Cardiac septum (tissue), 1 donor: ENCODE measurements around the gene GPR152. TPM values are rescaled to one million over a fixed set of nuclear protein-coding genes. Genes with fewer than 3 reads are reported as not detected.

ENCODE experiments used
- DNase-seq: peaks from one replicate; pipeline ENCODE4 v3.0.0-alpha.2; 2020; ENCODE audit warnings: low spot score
- intact Hi-C: fragments of 100-400 bp; cut with DNase I; formaldehyde crosslinking; loops from one replicate; pipeline ENCODE4 v1.14.0; 2022
- long read RNA-seq: library from polyadenylated mRNA; unstranded; transcript quantifications from one replicate; pipeline ENCODE4 v2.0.0, GENCODE V29; 2021
- total RNA-seq: library from RNA; stranded (reverse); fragmentation: NEBNext Ultra II Directional; extraction: Animal tissue kit (Norgen Biotek cat#: 25700); gene quantifications from one replicate; pipeline ENCODE4 v1.2.1, GENCODE V29; 2021
- donor health status: DM: no; HTN: no; CAD: no.

GPR152 gene
- total RNA-seq = not detected
- long read RNA-seq, partial matches to known transcripts = 0 of 1 reads
- long read RNA-seq, other reads (novel, unspliced or antisense) = 0 of 1 reads

GRCh38 chr11:67452141-67452952 is at the start of gene GPR152:
Gene GPR152 (minus strand): TSS chr11:67452729. CDS start chr11:67452724, 5 bp downstream.
- DNase-seq = no peak
- intact Hi-C loops = no loop called here

- DNase-seq = no peak
- intact Hi-C loops = no loop called here
Measured at GRCh38 chr11:67501854-67502253, 49.3 kb upstream of the GPR152 start.

GRCh38 chr11:67500831-67501715 is 48.5 kb upstream of the GPR152 start:
- intact Hi-C loops = no loop called here
- DNase-seq = no peak

- intact Hi-C loops = no loop called here
Measured at GRCh38 chr11:67500484-67500821, 47.9 kb upstream of the GPR152 start.

GRCh38 chr11:67499808-67500483 is 47.4 kb upstream of the GPR152 start:
- intact Hi-C loops = no loop called here
- no peak for DNase-seq

More at GRCh38 chr11:67500484-67500821, 47.9 kb upstream of the GPR152 start:
- no peak for DNase-seq

- intact Hi-C loops = no loop called here
- DNase-seq = no peak
Measured at GRCh38 chr11:67498544-67498972, 46.0 kb upstream of the GPR152 start.

- intact Hi-C loops = no loop called here
- no peak for DNase-seq
Measured at GRCh38 chr11:67497656-67498291, 45.2 kb upstream of the GPR152 start.

GRCh38 chr11:67496113-67496512 is 43.6 kb upstream of the GPR152 start:
- intact Hi-C loops = no loop called here
- DNase-seq = no peak

- intact Hi-C loops = no loop called here
- no peak for DNase-seq
Measured at GRCh38 chr11:67495234-67496005, 42.9 kb upstream of the GPR152 start.

GRCh38 chr11:67494371-67495233 is 42.1 kb upstream of the GPR152 start:
- no peak for DNase-seq
- intact Hi-C loops = no loop called here

GRCh38 chr11:67493548-67494370 is 41.2 kb upstream of the GPR152 start:
- intact Hi-C loops = no loop called here
- DNase-seq = no peak

- intact Hi-C loops = no loop called here
- DNase-seq = no peak
Measured at GRCh38 chr11:67492801-67493547, 40.4 kb upstream of the GPR152 start.

- DNase-seq = no peak
- intact Hi-C loops = no loop called here
Measured at GRCh38 chr11:67492069-67492727, 39.7 kb upstream of the GPR152 start.

- intact Hi-C loops = no loop called here
- no peak for DNase-seq
Measured at GRCh38 chr11:67491276-67492068, 38.9 kb upstream of the GPR152 start.

GRCh38 chr11:67490727-67491065 is 38.2 kb upstream of the GPR152 start:
- no peak for DNase-seq
- intact Hi-C loops = no loop called here
